Heart left ventricle (tissue), 16 donors: Measurements from ENCODE around the gene C16orf96. TPM values are rescaled to one million over a fixed set of nuclear protein-coding genes. Genes with fewer than 3 reads are reported as not detected.

Experiments
- ATAC-seq, 4 donors: fragments of 200-7000 bp; cut with Tn5 transposase; one replicate each; pipeline ENCODE4 v1.9.1; 2020 to 2022; ENCODE audit warnings: moderate library complexity in 4 of 4, mild to moderate bottlenecking in 3 of 4, moderate number of reproducible peaks in 1 of 4
- DNase-seq, 5 donors: peaks; one replicate each; pipeline ENCODE4 v3.0.0-alpha.2; 2020
- H3K27ac ChIP-seq, 12 donors: fragments of 200-600 bp; sonication (generic) in 4 of 12; one replicate each; pipeline versions ENCODE4 v1.5.0 to v1.8.0; 2016 to 2022; ENCODE audit warnings: mild to moderate bottlenecking in 2 of 12
- H3K27me3 ChIP-seq, 9 donors: fragments of 200-600 bp; sonication (generic) in 2 of 9; one replicate each; pipeline versions ENCODE4 v1.5.1 to v1.8.0; 2016 to 2022; ENCODE audit warnings: mild to moderate bottlenecking in 3 of 9
- H3K36me3 ChIP-seq, 9 donors: fragments of 200-600 bp; sonication (generic) in 2 of 9; one replicate each; pipeline versions ENCODE4 v1.5.0 to v1.8.0; 2018 to 2022; ENCODE audit warnings: mild to moderate bottlenecking in 2 of 9
- H3K4me1 ChIP-seq, 12 donors: fragments of 200-600 bp; sonication (generic) in 4 of 12; one replicate each; pipeline versions ENCODE4 v1.5.0 to v1.8.0; 2016 to 2022; ENCODE audit warnings: mild to moderate bottlenecking in 3 of 12
- H3K4me3 ChIP-seq, 12 donors: fragments of 200-600 bp; sonication (generic) in 4 of 12; one replicate each; pipeline versions ENCODE4 v1.5.0 to v1.8.0; 2017 to 2022; ENCODE audit warnings: mild to moderate bottlenecking in 9 of 12, moderate library complexity in 4 of 12
- H3K9me3 ChIP-seq, 12 donors: fragments of 200-600 bp; sonication (generic) in 4 of 12; one replicate each; pipeline versions ENCODE4 v1.5.0 to v1.8.0; 2016 to 2022; ENCODE audit warnings: mild to moderate bottlenecking in 1 of 12
- CTCF ChIP-seq, 12 donors: fragments of 200-600 bp; sonication (generic) in 4 of 12; IDR thresholded peaks; one replicate each; pipeline versions ENCODE4 v1.5.0 to v1.8.0; 2018 to 2022; ENCODE audit warnings: antibody characterized with exemption in 12 of 12, mild to moderate bottlenecking in 5 of 12
- POLR2A ChIP-seq, 2 donors: fragments of 450-650 bp; IDR thresholded peaks; one replicate each; pipeline ENCODE4 v1.6.1; 2017; ENCODE audit warnings: antibody characterized with exemption in 2 of 2, mild to moderate bottlenecking in 2 of 2, moderate library complexity in 2 of 2
- WGBS, 4 donors: extraction: QIAGEN DNeasy Blood & Tissue Kit in 2 of 4; methylation state at CpG; one replicate each; pipeline versions ENCODE4 v1.1.5 to v1.1.7; 2013 to 2018; 5-methylcytosine and 5-hydroxymethylcytosine counted together
- intact Hi-C, 10 donors: fragments of 100-400 bp; cut with DNase I; formaldehyde crosslinking; loops; one replicate each; pipeline versions ENCODE4 v1.11.1 to v1.14.2; 2022
- polyA plus RNA-seq, 2 donors: library from polyadenylated mRNA; stranded (reverse); fragments of 200-250 nt; gene quantifications; one replicate each; pipeline ENCODE4 v1.2.3, GENCODE V29; 2013
- total RNA-seq, 9 donors: library from RNA; depleted of rRNA in 2 of 9; stranded (reverse); fragments of >200 nt in 2 of 9; fragmentation: NEBNext Ultra II Directional in 3 of 9; extraction: Animal tissue kit (Norgen Biotek cat#: 25700) in 3 of 9; gene quantifications; one replicate each; pipeline versions ENCODE4 v1.1.0 to v1.2.4, GENCODE V29; 2016 to 2023
- donor health status: ischemic (EF 13 %, LVEDD 7.1; RV severe dilation, severe dysfunction).
- donor health status: healthy with polysubstance abuse.
- donor health status: DM: no; HTN: yes; CAD: no.
- donor health status: DM: no; HTN: no; CAD: no.
- donor health status: ischemic (EF 25% LVEDD 6.9; RV normal size, moderate dysfunction).
- donor health status: ischemic (EF 25% LVEDD 5.7; RV mildly dilated, moderate dysfunction).
- donor health status: healthy.
- donor health status: DM: yes; HTN: yes; CAD: no.
- donor health status: ischemic (EF 35%, LVEDD 5.7; RV mildly dilated, moderate dysfunction).
- donor health status: nonischemic (EF 11% LVEDD 7.7; RV severe dilation, severe dysfunction).
- donor health status: DM: yes; HTN: yes; CAD: no.
- donor health status: PGD.
- donor health status: ischemic (EF 29% LVEDD 5.4; RV normal size, mild dysfunction).
- donor health status: nonischemic (EF 23%, LVEDD 6.1; RV moderate dilation, normal function).

C16orf96 gene
- total and polyA plus RNA-seq, 11 donors, result 0.01 to 0.19 (median 0.13) TPM; not detected in 2

GRCh38 chr16:4610011-4611005 lies 54.2 kb downstream of the C16orf96 start:
- TF ChIP-seq CTCF (IDR thresholded peaks at IDR 0.05) (no peak), POLR2A (IDR thresholded peaks at IDR 0.05) (no peak)
- peaks cover 0 to 25% (median 14%) of the 10 kb centered on the region in 9 donors for H3K36me3 ChIP-seq
- H3K4me1 ChIP-seq, result peaks cover 4 to 39% (median 20%) of the 10 kb centered on the region in 12 donors
- H3K9me3 ChIP-seq, result no peaks in the 10 kb centered on the region
- H3K27me3 ChIP-seq, result no peaks in the 10 kb centered on the region
- intact Hi-C loops, result loop anchor here in 1 of 10 donors (5.0 kb wide), 1 partner anchor 78 kb away; no protein-coding TSS in a partner anchor
- DNase-seq (no peak), ATAC-seq (no peak)
- no peak overlapping the region for H3K4me3 ChIP-seq
- WGBS, 4 donors, result 80 to 84% (median 82%) methylated on average over 22 to 32 of the region's 32 CpGs
- peak overlapping the region in 1 of 12 donors; percentile 45 for H3K27ac ChIP-seq

GRCh38 chr16:4611337-4612021 lies 55.3 kb downstream of the C16orf96 start:
- ATAC-seq, result no peak
- peak overlapping the region in 1 of 12 donors; percentile 45 for H3K27ac ChIP-seq
- DNase-seq, result no peak
- no peaks in the 10 kb centered on the region for H3K27me3 ChIP-seq
- no peak for TF ChIP-seq POLR2A (IDR thresholded peaks at IDR 0.05)
- no peak for TF ChIP-seq CTCF (IDR thresholded peaks at IDR 0.05)
- H3K4me3 ChIP-seq, result no peak overlapping the region
- 85 to 90% (median 87%) methylated on average over 21 to 22 of the region's 22 CpGs for WGBS, 4 donors
- peaks cover 4 to 47% (median 27%) of the 10 kb centered on the region in 12 donors for H3K4me1 ChIP-seq
- H3K9me3 ChIP-seq, result no peaks in the 10 kb centered on the region
- intact Hi-C loops, result loop anchor here in 1 of 10 donors (5.0 kb wide), 1 partner anchor 79 kb away; no protein-coding TSS in a partner anchor
- peaks cover 0 to 25% (median 14%) of the 10 kb centered on the region in 9 donors for H3K36me3 ChIP-seq

GRCh38 chr16:4612474-4612931 lies 56.4 kb downstream of the C16orf96 start:
- H3K4me1 ChIP-seq, result peaks cover 4 to 57% (median 36%) of the 10 kb centered on the region in 12 donors
- DNase-seq (no peak), ATAC-seq (no peak)
- H3K27ac ChIP-seq, result peak overlapping the region in 1 of 12 donors; percentile 95
- peak overlapping the region in 2 of 12 donors; percentile 77 to 88 for H3K4me3 ChIP-seq
- no peaks in the 10 kb centered on the region for H3K27me3 ChIP-seq
- TF ChIP-seq POLR2A (IDR thresholded peaks at IDR 0.05) (no peak), CTCF (IDR thresholded peaks at IDR 0.05) (no peak)
- intact Hi-C loops, result loop anchor here in 1 of 10 donors (5.0 kb wide), 1 partner anchor 80 kb away; no protein-coding TSS in a partner anchor
- WGBS, 4 donors, result 88 to 97% (median 92%) methylated on average over 7 of the region's 7 CpGs
- H3K36me3 ChIP-seq, result peaks cover 0 to 22% (median 12%) of the 10 kb centered on the region in 9 donors
- no peaks in the 10 kb centered on the region for H3K9me3 ChIP-seq
